Right lobe of liver (tissue), 6 donors: ENCODE data around the gene EIF3J. TPM values are rescaled to one million over a fixed set of nuclear protein-coding genes. Genes with fewer than 3 reads are reported as not detected.

ENCODE experiments used
- ATAC-seq, 4 donors: fragments of 200-7000 bp; cut with Tn5 transposase; one replicate each; pipeline ENCODE4 v1.9.1; 2020; ENCODE audit warnings: mild to moderate bottlenecking in 4 of 4, moderate library complexity in 4 of 4
- DNase-seq, 3 donors: peaks; one replicate each; pipeline ENCODE4 v3.0.0-alpha.2; 2020
- H3K27ac ChIP-seq, 3 donors: fragments of 200-600 bp; one replicate each; pipeline ENCODE4 v1.8.0; 2022
- H3K27me3 ChIP-seq, 2 donors: fragments of 200-600 bp; one replicate each; pipeline ENCODE4 v1.8.0; 2022
- H3K36me3 ChIP-seq, 4 donors: fragments of 200-600 bp; sonication (generic) in 1 of 4; one replicate each; pipeline versions ENCODE4 v1.5.1 to v1.8.0; 2017 to 2022; ENCODE audit warnings: control low read depth in 1 of 4
- H3K4me1 ChIP-seq, 4 donors: fragments of 200-600 bp; sonication (generic) in 1 of 4; one replicate each; pipeline versions ENCODE4 v1.5.1 to v1.8.0; 2017 to 2022; ENCODE audit warnings: control low read depth in 1 of 4
- H3K4me3 ChIP-seq, 3 donors: fragments of 200-600 bp; one replicate each; pipeline ENCODE4 v1.8.0; 2022
- H3K9me3 ChIP-seq, 4 donors: fragments of 200-600 bp; sonication (generic) in 1 of 4; one replicate each; pipeline versions ENCODE4 v1.5.1 to v1.8.0; 2017 to 2022; ENCODE audit warnings: control low read depth in 1 of 4
- CTCF ChIP-seq, 4 donors: fragments of 200-600 bp in 3 of 4; fragments of 450-650 bp in 1 of 4; IDR thresholded peaks; one replicate each; pipeline versions ENCODE4 v1.5.1 to v1.8.0; 2016 to 2022; ENCODE audit warnings: antibody characterized with exemption in 4 of 4, mild to moderate bottlenecking in 2 of 4
- POLR2A ChIP-seq: fragments of 450-650 bp; IDR thresholded peaks from one replicate; pipeline ENCODE4 v1.6.1; 2017; ENCODE audit warnings: antibody characterized with exemption, mild to moderate bottlenecking
- WGBS: methylation state at CpG from one replicate; pipeline ENCODE4 v1.1.6; 2018; ENCODE audit warnings: low coverage, low lambda C conversion rate; ENCODE audit not compliant: insufficient coverage; ENCODE audit errors: missing lambda C conversion rate; 5-methylcytosine and 5-hydroxymethylcytosine counted together
- intact Hi-C, 2 donors: fragments of 100-400 bp; cut with DNase I; formaldehyde crosslinking; loops; one replicate each; pipeline versions ENCODE4 v1.11.2 to v1.14.1; 2022
- total RNA-seq, 6 experiments: library from RNA; depleted of rRNA in 2 of 6; stranded (reverse); fragments of >200 nt in 2 of 6; fragmentation: NEBNext Ultra II Directional in 3 of 6; extraction: Animal tissue kit (Norgen Biotek cat#: 25700) in 3 of 6; gene quantifications; one replicate each; pipeline versions ENCODE4 v1.1.0 to v1.2.4, GENCODE V29; 2016 to 2023
- donor health status: DM: no; HTN: yes; CAD: no.
- donor health status: DM: no; HTN: no; CAD: no.
- donor health status: DM: no; HTN: no; CAD: no.
- donor health status: DM: no; HTN: yes; CAD: no.
- donor health status: DM: no; HTN: yes; CAD: no.

EIF3J gene
- total RNA-seq, 6 experiments from 2014 or later, result 30.1 to 59.8 (median 45.9) TPM

- H3K4me3 ChIP-seq, result no peak overlapping the region
- no peaks in the 10 kb centered on the region for H3K27me3 ChIP-seq
- H3K36me3 ChIP-seq, result peaks cover 0 to 26% (median 4%) of the 10 kb centered on the region in 4 donors
- H3K4me1 ChIP-seq, result no peaks in the 10 kb centered on the region
- TF ChIP-seq CTCF (IDR thresholded peaks at IDR 0.05) (no peak), POLR2A (no peak)
- H3K9me3 ChIP-seq, result no peaks in the 10 kb centered on the region
- WGBS, result 52% methylated on average over 3 of the region's 3 CpGs
- DNase-seq, result no peak
- intact Hi-C loops, result no loop called here
- no peak for ATAC-seq
- H3K27ac ChIP-seq, result no peak overlapping the region
These were observed 44.3 kb upstream of the EIF3J start for GRCh38 chr15:44492672-44493071.

- Histone ChIP-seq H3K27ac (no peak overlapping the region), H3K4me3 (no peak overlapping the region), H3K4me1 (no peaks in the 10 kb centered on the region), H3K36me3 (peaks cover 0 to 24% (median 7%) of the 10 kb centered on the region in 4 donors), H3K27me3 (no peaks in the 10 kb centered on the region), H3K9me3 (no peaks in the 10 kb centered on the region)
- intact Hi-C loops, result no loop called here
- ATAC-seq (no peak), DNase-seq (no peak)
- WGBS, result 88% methylated on average over 8 of the region's 8 CpGs
- TF ChIP-seq POLR2A (no peak), CTCF (IDR thresholded peaks at IDR 0.05) (no peak)
These were observed 41.4 kb upstream of the EIF3J start for GRCh38 chr15:44495562-44495961.

- DNase-seq (no peak), ATAC-seq (no peak)
- peaks cover 0 to 22% (median 7%) of the 10 kb centered on the region in 4 donors for H3K36me3 ChIP-seq
- no peaks in the 10 kb centered on the region for H3K9me3 ChIP-seq
- TF ChIP-seq POLR2A (no peak), CTCF (IDR thresholded peaks at IDR 0.05) (no peak)
- no peak overlapping the region for H3K27ac ChIP-seq
- no peaks in the 10 kb centered on the region for H3K27me3 ChIP-seq
- intact Hi-C loops, result no loop called here
- 41% methylated on average over 3 of the region's 3 CpGs for WGBS
- H3K4me3 ChIP-seq, result no peak overlapping the region
- H3K4me1 ChIP-seq, result no peaks in the 10 kb centered on the region
These were observed 36.4 kb upstream of the EIF3J start for GRCh38 chr15:44500555-44500954.

GRCh38 chr15:44501768-44502366 lies 35.1 kb upstream of the EIF3J start:
- WGBS, result 67% methylated on average over 3 of the region's 3 CpGs
- Histone ChIP-seq H3K36me3 (peaks cover 0 to 17% (median 7%) of the 10 kb centered on the region in 4 donors), H3K27me3 (no peaks in the 10 kb centered on the region), H3K27ac (no peak overlapping the region), H3K4me1 (no peaks in the 10 kb centered on the region), H3K9me3 (no peaks in the 10 kb centered on the region), H3K4me3 (no peak overlapping the region)
- intact Hi-C loops, result no loop called here
- no peak for DNase-seq
- TF ChIP-seq POLR2A (no peak), CTCF (IDR thresholded peaks at IDR 0.05) (peak; percentile 43 to 58 (median 54))
- peak; percentile 63 to 74 (median 64) for ATAC-seq

- no peaks in the 10 kb centered on the region for H3K9me3 ChIP-seq
- ATAC-seq (no peak), DNase-seq (no peak)
- H3K27me3 ChIP-seq, result no peaks in the 10 kb centered on the region
- TF ChIP-seq CTCF (IDR thresholded peaks at IDR 0.05) (no peak), POLR2A (no peak)
- intact Hi-C loops, result no loop called here
- H3K4me1 ChIP-seq, result no peaks in the 10 kb centered on the region
- peaks cover 0 to 24% (median 1%) of the 10 kb centered on the region in 4 donors for H3K36me3 ChIP-seq
- H3K4me3 ChIP-seq, result no peak overlapping the region
- no peak overlapping the region for H3K27ac ChIP-seq
These were observed 20.5 kb upstream of the EIF3J start for GRCh38 chr15:44516436-44516835.
